Astrocyte (in vitro differentiated cells and primary cell): ENCODE results near the gene PROKR1.

Experiments
- CTCF ChIP-seq: IDR thresholded peaks from 2 replicates; pipeline ENCODE4 v1.5.1; 2011; ENCODE audit warnings: low read depth, mild to moderate bottlenecking, inconsistent platforms, low read length, moderate library complexity; ENCODE audit not compliant: insufficient read depth
- EZH2 ChIP-seq: IDR thresholded peaks from 2 replicates; pipeline ENCODE4 v1.6.1; 2012; ENCODE audit warnings: mild to moderate bottlenecking, low read length, inconsistent platforms; ENCODE audit not compliant: insufficient read depth

DNA sequence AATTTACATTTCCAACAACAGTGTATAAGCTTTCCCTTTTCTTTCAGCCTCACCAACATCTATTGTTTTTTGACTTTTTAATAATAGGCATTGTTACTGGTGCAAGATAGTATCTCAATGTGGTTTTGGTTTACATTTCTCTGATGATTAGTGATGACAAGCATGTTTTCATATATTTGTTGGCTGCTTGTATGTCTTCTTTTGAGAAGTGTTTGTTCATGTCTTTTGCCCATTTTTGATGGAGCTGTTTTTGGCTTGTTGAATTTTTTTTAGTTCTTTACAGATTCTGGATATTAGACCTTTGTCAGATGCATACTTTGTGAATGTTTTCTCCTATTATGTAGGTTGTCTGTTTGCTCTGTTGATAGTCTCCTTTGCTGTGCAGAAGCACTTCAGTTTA is 32.1 kb downstream of the PROKR1 start:
- no peak for TF ChIP-seq CTCF
- no peak for TF ChIP-seq EZH2
